D721Med (cell line): ENCODE results near the gene STYXL1.

Experiments
- DNase-seq: peaks from one replicate; pipeline ENCODE4 v3.0.0; 2011; ENCODE audit warnings: low spot score; ENCODE audit not compliant: insufficient read length
- FAIRE-seq: peaks from 2 replicates; lab custom pipeline; 2011; peaks lifted over from hg19 to GRCh38; lab: Jason Lieb, UNC
- CTCF ChIP-seq: IDR thresholded peaks from 2 replicates; pipeline ENCODE4 v1.5.1; 2012; ENCODE audit warnings: mild to moderate bottlenecking, control low read depth; ENCODE audit not compliant: insufficient read depth; ENCODE audit errors: missing control alignments

Gene STYXL1

DNA sequence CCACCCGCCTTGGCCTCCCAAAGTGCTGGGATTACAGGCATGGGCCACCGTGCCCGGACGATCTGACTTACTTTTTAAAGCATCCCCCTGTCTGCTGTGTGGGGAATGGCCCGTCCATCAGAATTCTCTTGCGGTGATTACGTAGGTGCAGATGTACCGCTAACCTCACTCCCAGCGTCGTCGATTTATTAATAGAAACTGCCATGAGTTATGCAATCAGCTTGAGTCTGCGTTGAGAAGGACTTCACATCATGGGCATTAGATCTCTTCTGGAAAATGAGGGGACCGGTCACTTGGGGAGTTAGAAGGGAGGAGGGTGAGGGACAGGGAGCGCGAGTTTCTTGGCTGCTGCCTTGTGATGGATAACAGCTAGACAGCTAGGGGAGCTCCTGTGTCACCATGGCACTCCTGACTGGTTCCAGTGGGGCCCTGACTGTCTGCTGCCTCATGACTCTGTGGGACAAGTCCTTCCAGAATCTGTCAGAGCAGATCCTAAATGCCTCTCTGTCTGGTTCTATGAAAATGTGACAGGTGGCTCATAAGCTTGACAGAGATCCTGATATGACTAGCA lies 97.6 kb downstream of the STYXL1 start:
- no peak for FAIRE-seq
- no peak for DNase-seq
- TF ChIP-seq CTCF: no peak

GRCh38 chr7:75948179-75948578 lies 99.6 kb downstream of the STYXL1 start:
- DNase-seq (no peak), FAIRE-seq (no peak)
- no peak for TF ChIP-seq CTCF
